Uterus (tissue), 2 donors: ENCODE data around the gene C9orf50.

ENCODE experiments used
- CTCF ChIP-seq, 4 experiments: fragments of 200-600 bp in 2 of 4; fragments of 450-650 bp in 2 of 4; sonication (generic) in 2 of 4; IDR thresholded peaks; one replicate each; pipeline ENCODE4 v1.5.1; 2016 to 2019; ENCODE audit warnings: antibody characterized with exemption in 4 of 4, mild to moderate bottlenecking in 2 of 4, moderate library complexity in 1 of 4
- POLR2A ChIP-seq, 2 donors: fragments of 450-650 bp; IDR thresholded peaks; one replicate each; pipeline ENCODE4 v1.6.1; 2016; ENCODE audit warnings: antibody characterized with exemption in 2 of 2, mild to moderate bottlenecking in 1 of 2, moderate library complexity in 1 of 2

- TF ChIP-seq CTCF (IDR thresholded peaks at IDR 0.05) (no peak), POLR2A (IDR thresholded peaks at IDR 0.05) (no peak)
These were observed 24.0 kb upstream of the C9orf50 start for GRCh38 chr9:129644902-129645301.
